HepG2 (cell line): ENCODE results near the gene RHOG. TPM values are rescaled to one million over a fixed set of nuclear protein-coding genes. Genes with fewer than 3 reads are reported as not detected.

Experiments used
- BATF2 ChIP-seq: sonication (generic); formaldehyde crosslinking; IDR thresholded peaks from 2 replicates; pipeline ENCODE4 v1.8.0; 2022; ENCODE audit warnings: mild to moderate bottlenecking, missing genetic modification reagents, moderate library complexity
- CENPX ChIP-seq: sonication (generic); formaldehyde crosslinking; IDR thresholded peaks from 2 replicates; pipeline ENCODE4 v1.9.0; 2021; ENCODE audit warnings: mild to moderate bottlenecking, missing genetic modification reagents, moderate library complexity
- EED ChIP-seq: sonication (generic); formaldehyde crosslinking; IDR thresholded peaks from 2 replicates; pipeline ENCODE4 v1.5.0; 2020; ENCODE audit warnings: mild to moderate bottlenecking, missing genetic modification reagents
- FOSL2 ChIP-seq: sonication (generic); formaldehyde crosslinking; IDR thresholded peaks from 2 replicates; pipeline ENCODE4 v1.4.0; 2020; ENCODE audit warnings: missing genetic modification reagents
- HMG20A ChIP-seq: IDR thresholded peaks from 2 replicates; pipeline ENCODE4 v1.6.1; 2016; ENCODE audit warnings: borderline replicate concordance
- HNF4A ChIP-seq: sonication (generic); formaldehyde crosslinking; IDR thresholded peaks from 2 replicates; pipeline ENCODE4 v1.4.0; 2020; ENCODE audit warnings: missing genetic modification reagents
- ISL2 ChIP-seq: sonication (generic); formaldehyde crosslinking; IDR thresholded peaks from 2 replicates; pipeline ENCODE4 v1.5.0; 2020; ENCODE audit warnings: missing genetic modification reagents
- LRRFIP1 ChIP-seq: sonication (generic); formaldehyde crosslinking; conservative IDR thresholded peaks from 2 replicates; pipeline ENCODE4 v1.4.0; 2020; ENCODE audit warnings: missing genetic modification reagents
- PHB2 ChIP-seq: fragments of 450-650 bp; IDR thresholded peaks from 2 replicates; pipeline ENCODE4 v1.6.1; 2018; ENCODE audit not compliant: partially characterized antibody
- PHF5A ChIP-seq: IDR thresholded peaks from one replicate; pipeline ENCODE4 v1.6.1; 2018; ENCODE audit warnings: low read depth, missing genetic modification reagents; ENCODE audit not compliant: unreplicated experiment
- SAP130 ChIP-seq: IDR thresholded peaks from 2 replicates; pipeline ENCODE4 v1.6.1; 2016; ENCODE audit warnings: low read depth
- STAG1 ChIP-seq: sonication (generic); formaldehyde crosslinking; IDR thresholded peaks from 2 replicates; pipeline ENCODE4 v1.4.0; 2020; ENCODE audit warnings: missing genetic modification reagents
- TEAD2 ChIP-seq: sonication (generic); formaldehyde crosslinking; IDR thresholded peaks from 2 replicates; pipeline ENCODE4 v1.9.0; 2021; ENCODE audit warnings: missing genetic modification reagents
- TRAFD1 ChIP-seq: sonication (generic); formaldehyde crosslinking; IDR thresholded peaks from 2 replicates; pipeline ENCODE4 v1.5.1; 2020; ENCODE audit warnings: missing genetic modification reagents, mild to moderate bottlenecking, borderline replicate concordance
- ZKSCAN5 ChIP-seq: sonication (generic); formaldehyde crosslinking; IDR thresholded peaks from 2 replicates; pipeline ENCODE4 v1.5.1; 2020; ENCODE audit warnings: mild to moderate bottlenecking, missing genetic modification reagents
- ZNF367 ChIP-seq: sonication (generic); formaldehyde crosslinking; IDR thresholded peaks from 2 replicates; pipeline ENCODE4 v1.4.0; 2020; ENCODE audit warnings: missing genetic modification reagents, borderline replicate concordance
- ZNF547 ChIP-seq: sonication (generic); formaldehyde crosslinking; IDR thresholded peaks from 2 replicates; pipeline ENCODE4 v1.5.1; 2020; ENCODE audit warnings: mild to moderate bottlenecking, missing genetic modification reagents
- ZNF644 ChIP-seq: IDR thresholded peaks from 2 replicates; pipeline ENCODE4 v1.6.1; 2016; ENCODE audit warnings: low read depth
- ZNF883 ChIP-seq: sonication (generic); formaldehyde crosslinking; IDR thresholded peaks from 2 replicates; pipeline ENCODE4 v1.5.1; 2020; ENCODE audit warnings: mild to moderate bottlenecking, missing genetic modification reagents; ENCODE audit errors: not compliant biosample characterization
- polyA plus RNA-seq, 8 experiments: library from polyadenylated mRNA; depleted of rRNA in 3 of 8; stranded (reverse) in 7 of 8; unstranded in 1 of 8; fragments of >200 nt; fragmentation: Illumina TruSeq in 4 of 8; extraction: Trizol in 4 of 8; gene quantifications; 2 replicates each; pipeline versions ENCODE4 v1.2.1 to v1.2.3, GENCODE V29; 2011 to 2016; ENCODE audit warnings: low read depth in 4 of 8, missing spikeins in 1 of 8, mixed read lengths in 1 of 8; ENCODE audit not compliant: insufficient read depth in 1 of 8
- total RNA-seq, 5 experiments: library from RNA; depleted of rRNA; stranded (reverse); fragments of >200 nt; fragmentation: Illumina TruSeq; extraction: Trizol; gene quantifications; 2 replicates each; pipeline ENCODE4 v1.2.3, GENCODE V29; 2016; ENCODE audit warnings: low read depth in 1 of 5
- TF ChIP-seq, protein P1 (sequence below): sonication (generic); formaldehyde crosslinking; IDR thresholded peaks from 2 replicates; pipeline ENCODE4 v1.4.0; 2020; ENCODE audit warnings: mild to moderate bottlenecking, missing genetic modification reagents

RHOG gene
- total and polyA plus RNA-seq, 2 of the 13 experiments (the other 11 are each of a cell fraction or from before 2014, with no cell fraction given), result 7.7 to 23.4 TPM

- TF ChIP-seq, protein P1, sequence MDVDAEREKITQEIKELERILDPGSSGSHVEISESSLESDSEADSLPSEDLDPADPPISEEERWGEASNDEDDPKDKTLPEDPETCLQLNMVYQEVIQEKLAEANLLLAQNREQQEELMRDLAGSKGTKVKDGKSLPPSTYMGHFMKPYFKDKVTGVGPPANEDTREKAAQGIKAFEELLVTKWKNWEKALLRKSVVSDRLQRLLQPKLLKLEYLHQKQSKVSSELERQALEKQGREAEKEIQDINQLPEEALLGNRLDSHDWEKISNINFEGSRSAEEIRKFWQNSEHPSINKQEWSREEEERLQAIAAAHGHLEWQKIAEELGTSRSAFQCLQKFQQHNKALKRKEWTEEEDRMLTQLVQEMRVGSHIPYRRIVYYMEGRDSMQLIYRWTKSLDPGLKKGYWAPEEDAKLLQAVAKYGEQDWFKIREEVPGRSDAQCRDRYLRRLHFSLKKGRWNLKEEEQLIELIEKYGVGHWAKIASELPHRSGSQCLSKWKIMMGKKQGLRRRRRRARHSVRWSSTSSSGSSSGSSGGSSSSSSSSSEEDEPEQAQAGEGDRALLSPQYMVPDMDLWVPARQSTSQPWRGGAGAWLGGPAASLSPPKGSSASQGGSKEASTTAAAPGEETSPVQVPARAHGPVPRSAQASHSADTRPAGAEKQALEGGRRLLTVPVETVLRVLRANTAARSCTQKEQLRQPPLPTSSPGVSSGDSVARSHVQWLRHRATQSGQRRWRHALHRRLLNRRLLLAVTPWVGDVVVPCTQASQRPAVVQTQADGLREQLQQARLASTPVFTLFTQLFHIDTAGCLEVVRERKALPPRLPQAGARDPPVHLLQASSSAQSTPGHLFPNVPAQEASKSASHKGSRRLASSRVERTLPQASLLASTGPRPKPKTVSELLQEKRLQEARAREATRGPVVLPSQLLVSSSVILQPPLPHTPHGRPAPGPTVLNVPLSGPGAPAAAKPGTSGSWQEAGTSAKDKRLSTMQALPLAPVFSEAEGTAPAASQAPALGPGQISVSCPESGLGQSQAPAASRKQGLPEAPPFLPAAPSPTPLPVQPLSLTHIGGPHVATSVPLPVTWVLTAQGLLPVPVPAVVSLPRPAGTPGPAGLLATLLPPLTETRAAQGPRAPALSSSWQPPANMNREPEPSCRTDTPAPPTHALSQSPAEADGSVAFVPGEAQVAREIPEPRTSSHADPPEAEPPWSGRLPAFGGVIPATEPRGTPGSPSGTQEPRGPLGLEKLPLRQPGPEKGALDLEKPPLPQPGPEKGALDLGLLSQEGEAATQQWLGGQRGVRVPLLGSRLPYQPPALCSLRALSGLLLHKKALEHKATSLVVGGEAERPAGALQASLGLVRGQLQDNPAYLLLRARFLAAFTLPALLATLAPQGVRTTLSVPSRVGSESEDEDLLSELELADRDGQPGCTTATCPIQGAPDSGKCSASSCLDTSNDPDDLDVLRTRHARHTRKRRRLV (CRISPR knock-in tag), result no peak
- TF ChIP-seq TRAFD1, result no peak
- TF ChIP-seq PHF5A (CRISPR knock-in tag), result no peak
- no peak for TF ChIP-seq PHB2
- no peak for TF ChIP-seq EED
- TF ChIP-seq ZNF644 (CRISPR knock-in tag), result no peak
- peak; percentile 52 for TF ChIP-seq STAG1 (CRISPR knock-in tag)
- TF ChIP-seq ISL2 (CRISPR knock-in tag), result no peak
- TF ChIP-seq BATF2 (CRISPR knock-in tag), result peak; percentile 42; the same call in 1 of the 2 replicates
- TF ChIP-seq SAP130 (CRISPR knock-in tag), result peak; percentile 26
- TF ChIP-seq ZNF367 (CRISPR knock-in tag), result no peak
- 0 out of 2 replicates have a peak, but pooled peaks have one; percentile 13 for TF ChIP-seq HNF4A (CRISPR knock-in tag)
- TF ChIP-seq ZNF883 (CRISPR knock-in tag), result no peak
- TF ChIP-seq TEAD2, result no peak
- TF ChIP-seq HMG20A, result no peak
- peak; percentile 25; the same call in 1 of the 2 replicates for TF ChIP-seq ZNF547
- TF ChIP-seq ZKSCAN5 (CRISPR knock-in tag), result 0 out of 2 replicates have a peak, but pooled peaks have one; percentile 19
- no peak for TF ChIP-seq LRRFIP1 (CRISPR knock-in tag)
- no peak for TF ChIP-seq CENPX (CRISPR knock-in tag)
- TF ChIP-seq FOSL2, result peak; percentile 33; the same call in 1 of the 2 replicates
Observed at GRCh38 chr11:3807909-3808860, 32.6 kb downstream of the RHOG start, which contains the start of gene PGAP2 (continued).
